ENCODE results near the gene SYNDIG1L. TPM values are rescaled to one million over a fixed set of nuclear protein-coding genes. Genes with fewer than 3 reads are reported as not detected.

The SYNDIG1L gene
- total RNA-seq, 2 experiments from 2014 or later, result not detected

DNA sequence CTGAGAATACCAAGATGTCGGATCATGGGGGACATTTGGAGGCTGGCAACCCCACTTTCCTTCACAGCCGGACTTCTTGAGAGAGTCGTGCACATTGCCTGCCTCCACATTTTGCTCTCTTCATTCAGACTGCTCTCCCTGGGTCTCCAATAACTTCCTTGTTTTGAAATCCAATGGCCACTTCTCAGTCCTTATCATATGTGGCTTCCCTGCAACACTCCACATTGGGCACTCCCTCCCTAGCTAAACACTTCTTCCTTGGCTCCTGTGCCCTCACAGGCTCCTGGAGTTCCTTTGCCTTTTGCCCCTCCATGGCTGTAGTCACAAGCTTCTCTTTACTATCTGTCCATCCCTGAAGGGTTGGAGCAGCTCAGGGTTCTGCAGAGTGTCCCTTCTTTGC, 37.0 kb upstream of the SYNDIG1L start:
- Mint-ChIP-seq H3K27me3 (peaks cover 21% of the 10 kb centered on the region), H3K9me3 (no peaks in the 10 kb centered on the region), H3K27ac (no peak overlapping the region), H3K4me3 (no peak overlapping the region), H3K36me3 (ENCODE audit: low read depth) (no peaks in the 10 kb centered on the region), H3K4me1 (ENCODE audit: low read depth) (no peaks in the 10 kb centered on the region)
- no peaks in the 10 kb centered on the region for H3K4me1 ChIP-seq (ENCODE audit: insufficient read depth, low read length)
- TF ChIP-seq, protein P1, sequence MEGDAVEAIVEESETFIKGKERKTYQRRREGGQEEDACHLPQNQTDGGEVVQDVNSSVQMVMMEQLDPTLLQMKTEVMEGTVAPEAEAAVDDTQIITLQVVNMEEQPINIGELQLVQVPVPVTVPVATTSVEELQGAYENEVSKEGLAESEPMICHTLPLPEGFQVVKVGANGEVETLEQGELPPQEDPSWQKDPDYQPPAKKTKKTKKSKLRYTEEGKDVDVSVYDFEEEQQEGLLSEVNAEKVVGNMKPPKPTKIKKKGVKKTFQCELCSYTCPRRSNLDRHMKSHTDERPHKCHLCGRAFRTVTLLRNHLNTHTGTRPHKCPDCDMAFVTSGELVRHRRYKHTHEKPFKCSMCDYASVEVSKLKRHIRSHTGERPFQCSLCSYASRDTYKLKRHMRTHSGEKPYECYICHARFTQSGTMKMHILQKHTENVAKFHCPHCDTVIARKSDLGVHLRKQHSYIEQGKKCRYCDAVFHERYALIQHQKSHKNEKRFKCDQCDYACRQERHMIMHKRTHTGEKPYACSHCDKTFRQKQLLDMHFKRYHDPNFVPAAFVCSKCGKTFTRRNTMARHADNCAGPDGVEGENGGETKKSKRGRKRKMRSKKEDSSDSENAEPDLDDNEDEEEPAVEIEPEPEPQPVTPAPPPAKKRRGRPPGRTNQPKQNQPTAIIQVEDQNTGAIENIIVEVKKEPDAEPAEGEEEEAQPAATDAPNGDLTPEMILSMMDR (IDR thresholded peaks at IDR 0.05), result no peak
- no peak overlapping the region for H3K27ac ChIP-seq (ENCODE audit: low read depth in 1 of 2, low read length in 2 of 2)
- ATAC-seq (ENCODE audit: poor library complexity), result no peak
- intact Hi-C loops (cut with DNase I, micrococcal nuclease), result no loop called here
- no peak overlapping the region for H3K4me3 ChIP-seq (ENCODE audit: low read length)
- CTCF ChIA-PET, result no interaction called here
- POLR2A ChIA-PET, result no interaction called here
- no peak for DNase-seq
- H3K36me3 ChIP-seq (ENCODE audit: insufficient read depth, low read length), result no peaks in the 10 kb centered on the region
- H3K27me3 ChIP-seq (ENCODE audit: control insufficient read depth in 1 of 2, insufficient read depth in 2 of 2, low read length in 2 of 2), result no peaks in the 10 kb centered on the region
- H3K9me3 ChIP-seq (ENCODE audit: control insufficient read depth in 1 of 2, insufficient read depth in 1 of 2, low read length in 2 of 2), result no peaks in the 10 kb centered on the region

DNA sequence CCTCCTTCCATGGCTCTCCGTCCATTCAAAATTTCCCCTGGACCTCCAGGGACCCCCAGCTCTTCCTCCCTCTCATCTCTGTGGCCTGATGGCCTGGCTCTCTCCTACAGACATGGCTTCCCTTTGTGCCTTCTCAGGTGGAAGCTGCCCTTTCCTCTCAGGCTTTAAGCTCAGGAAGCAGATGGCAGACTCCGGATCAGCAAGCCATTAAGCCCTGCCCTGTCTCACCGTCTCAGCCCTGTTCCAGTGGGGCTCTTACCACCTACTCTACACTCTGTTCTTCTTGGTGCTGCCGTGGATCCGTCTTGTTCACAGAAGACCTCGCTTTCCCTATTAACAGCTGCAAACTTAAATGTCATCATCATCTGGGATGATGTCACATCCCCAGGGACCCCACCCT, 34.0 kb upstream of the SYNDIG1L start:
- no peaks in the 10 kb centered on the region for H3K4me1 ChIP-seq (ENCODE audit: insufficient read depth, low read length)
- H3K27me3 Mint-ChIP-seq, result peaks cover 25% of the 10 kb centered on the region
- H3K4me3 Mint-ChIP-seq, result no peak overlapping the region
- POLR2A ChIA-PET, result no interaction called here
- DNase-seq (no peak), ATAC-seq (ENCODE audit: poor library complexity) (no peak)
- H3K9me3 Mint-ChIP-seq, result no peaks in the 10 kb centered on the region
- H3K36me3 ChIP-seq (ENCODE audit: insufficient read depth, low read length), result no peaks in the 10 kb centered on the region
- H3K4me1 Mint-ChIP-seq (ENCODE audit: low read depth), result no peaks in the 10 kb centered on the region
- CTCF ChIA-PET, result interaction anchor here (2.0 kb wide), 1 partner anchor 9 kb away, joined by 7 read pairs; no protein-coding TSS in a partner anchor
- H3K4me3 ChIP-seq (ENCODE audit: low read length), result no peak overlapping the region
- no peaks in the 10 kb centered on the region for H3K36me3 Mint-ChIP-seq (ENCODE audit: low read depth)
- no peak overlapping the region for H3K27ac ChIP-seq (ENCODE audit: low read depth in 1 of 2, low read length in 2 of 2)
- no peaks in the 10 kb centered on the region for H3K9me3 ChIP-seq (ENCODE audit: control insufficient read depth in 1 of 2, insufficient read depth in 1 of 2, low read length in 2 of 2)
- H3K27me3 ChIP-seq (ENCODE audit: control insufficient read depth in 1 of 2, insufficient read depth in 2 of 2, low read length in 2 of 2), result no peaks in the 10 kb centered on the region
- H3K27ac Mint-ChIP-seq, result no peak overlapping the region
- TF ChIP-seq, protein P1 (IDR thresholded peaks at IDR 0.05), result no peak
- intact Hi-C loops (cut with DNase I, micrococcal nuclease), result no loop called here

DNA sequence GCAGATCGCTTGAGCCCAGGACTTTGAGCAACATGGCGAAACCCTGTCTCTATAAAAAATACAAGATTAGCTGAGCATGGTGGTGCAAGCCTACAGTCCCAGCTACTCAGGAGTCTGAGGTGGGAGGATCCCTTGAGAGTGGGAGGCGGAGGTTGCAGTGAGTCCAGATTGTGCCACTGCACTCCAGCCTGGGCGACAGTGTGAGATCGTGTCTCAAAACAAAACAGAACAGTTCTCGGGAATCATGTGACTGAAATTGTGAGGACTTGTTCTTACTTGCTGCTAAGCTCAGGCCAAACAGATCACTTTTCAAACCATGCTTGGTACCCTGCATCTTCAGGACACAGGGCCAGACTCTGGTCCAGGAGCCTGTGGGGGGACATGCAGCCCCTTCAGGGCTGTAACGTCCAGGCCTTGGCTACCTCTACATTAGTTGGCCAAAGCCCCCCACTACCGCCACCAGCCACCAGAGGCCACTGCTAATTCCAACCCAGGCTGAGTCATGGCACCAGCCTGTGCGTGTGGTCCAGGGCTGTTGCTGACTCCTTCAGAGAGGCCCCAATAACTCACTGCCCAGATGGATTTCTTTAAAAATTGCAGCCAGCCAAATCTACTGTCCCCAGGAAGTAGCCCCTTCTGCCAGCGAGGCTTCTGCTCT, 33.4 kb upstream of the SYNDIG1L start:
- ChIA-PET CTCF (interaction anchor here (2.0 kb wide), 1 partner anchor 8 kb away, joined by 7 read pairs; no protein-coding TSS in a partner anchor), POLR2A (no interaction called here)
- Mint-ChIP-seq H3K4me1 (ENCODE audit: low read depth) (no peaks in the 10 kb centered on the region), H3K36me3 (ENCODE audit: low read depth) (no peaks in the 10 kb centered on the region), H3K27ac (no peak overlapping the region), H3K27me3 (peaks cover 25% of the 10 kb centered on the region), H3K9me3 (no peaks in the 10 kb centered on the region), H3K4me3 (no peak overlapping the region)
- intact Hi-C loops (cut with DNase I, micrococcal nuclease), result no loop called here
- Histone ChIP-seq H3K27me3 (ENCODE audit: control insufficient read depth in 1 of 2, insufficient read depth in 2 of 2, low read length in 2 of 2) (no peaks in the 10 kb centered on the region), H3K27ac (ENCODE audit: low read depth in 1 of 2, low read length in 2 of 2) (no peak overlapping the region), H3K9me3 (ENCODE audit: control insufficient read depth in 1 of 2, insufficient read depth in 1 of 2, low read length in 2 of 2) (no peaks in the 10 kb centered on the region), H3K4me1 (ENCODE audit: insufficient read depth, low read length) (no peaks in the 10 kb centered on the region), H3K4me3 (ENCODE audit: low read length) (no peak overlapping the region), H3K36me3 (ENCODE audit: insufficient read depth, low read length) (no peaks in the 10 kb centered on the region)
- TF ChIP-seq, protein P1 (IDR thresholded peaks at IDR 0.05), result no peak
- ATAC-seq (ENCODE audit: poor library complexity) (no peak), DNase-seq (peak in 9 of 14 experiments; percentile 2 to 31 (median 8))

Measured in CD4-positive, alpha-beta T cell (primary cell).